HepG2 (cell line): ENCODE results near the gene RAB5B. TPM values are rescaled to one million over a fixed set of nuclear protein-coding genes. Genes with fewer than 3 reads are reported as not detected.
A peak's percentile ranks its signal among the peaks of the same experiment; 100 is the strongest.

Experiments
- BHLHE40 ChIP-seq: IDR thresholded peaks from 2 replicates; pipeline ENCODE4 v1.6.1; 2011; ENCODE audit warnings: low read length, improper control_type of control experiment
- GPN1 ChIP-seq: sonication (generic); formaldehyde crosslinking; IDR thresholded peaks from 2 replicates; pipeline ENCODE4 v1.5.1; 2020; ENCODE audit warnings: missing genetic modification reagents, borderline replicate concordance
- HES4 ChIP-seq: sonication (generic); formaldehyde crosslinking; IDR thresholded peaks from 2 replicates; pipeline ENCODE4 v1.9.0; 2021; ENCODE audit warnings: mild to moderate bottlenecking, missing genetic modification reagents, borderline replicate concordance
- KLF11 ChIP-seq: IDR thresholded peaks from 2 replicates; pipeline ENCODE4 v1.6.1; 2016; ENCODE audit warnings: missing compliant biosample characterization
- NCOA5 ChIP-seq: sonication (generic); formaldehyde crosslinking; IDR thresholded peaks from 2 replicates; pipeline ENCODE4 v1.4.0; 2020; ENCODE audit warnings: missing genetic modification reagents
- NCOR1 ChIP-seq: fragments of 200-600 bp; sonication (generic); IDR thresholded peaks from 2 replicates; pipeline ENCODE4 v1.7.0; 2017; ENCODE audit warnings: antibody characterized with exemption, low read length, borderline replicate concordance
- NR3C1 ChIP-seq: sonication (generic); formaldehyde crosslinking; IDR thresholded peaks from 2 replicates; pipeline ENCODE4 v1.4.0; 2020; ENCODE audit warnings: missing genetic modification reagents
- PAX8 ChIP-seq: sonication (generic); formaldehyde crosslinking; IDR thresholded peaks from 2 replicates; pipeline ENCODE4 v1.8.0; 2022; ENCODE audit warnings: mild to moderate bottlenecking, missing genetic modification reagents, borderline replicate concordance
- PHF21A ChIP-seq: sonication (generic); formaldehyde crosslinking; IDR thresholded peaks from 2 replicates; pipeline ENCODE4 v1.5.0; 2020; ENCODE audit warnings: mild to moderate bottlenecking, missing genetic modification reagents
- POLR2G ChIP-seq: fragments of 200-400 bp; formaldehyde crosslinking; IDR thresholded peaks from 2 replicates; pipeline ENCODE4 v1.6.1; 2018; ENCODE audit warnings: mild to moderate bottlenecking, low read depth, low read length, moderate library complexity
- SNAPC2 ChIP-seq: sonication (generic); formaldehyde crosslinking; IDR thresholded peaks from 2 replicates; pipeline ENCODE4 v1.8.1; 2022; ENCODE audit warnings: mild to moderate bottlenecking, missing genetic modification reagents
- SOX6 ChIP-seq, 2 experiments: fragments of 450-650 bp in 1 of 2; sonication (generic) in 1 of 2; formaldehyde crosslinking in 1 of 2; IDR thresholded peaks; 2 replicates each; pipeline versions ENCODE4 v1.4.0 to v1.6.1; 2017 to 2020; ENCODE audit warnings: antibody characterized with exemption in 1 of 2, mild to moderate bottlenecking in 1 of 2, missing genetic modification reagents in 1 of 2
- SRSF9 ChIP-seq: fragments of 200-400 bp; formaldehyde crosslinking; IDR thresholded peaks from 2 replicates; pipeline ENCODE4 v1.6.1; 2018; ENCODE audit warnings: borderline replicate concordance, mild to moderate bottlenecking, low read depth, low read length; ENCODE audit not compliant: insufficient read depth, poor library complexity, severe bottlenecking
- ZBTB8A ChIP-seq: sonication (generic); formaldehyde crosslinking; IDR thresholded peaks from 2 replicates; pipeline ENCODE4 v1.4.0; 2020; ENCODE audit warnings: mild to moderate bottlenecking, low read depth, missing genetic modification reagents, borderline replicate concordance
- ZFP36L2 ChIP-seq: sonication (generic); formaldehyde crosslinking; IDR thresholded peaks from 2 replicates; pipeline ENCODE4 v1.4.0; 2020; ENCODE audit warnings: missing genetic modification reagents
- ZNF121 ChIP-seq: sonication (generic); formaldehyde crosslinking; IDR thresholded peaks from 2 replicates; pipeline ENCODE4 v1.5.0; 2020; ENCODE audit warnings: mild to moderate bottlenecking, missing genetic modification reagents
- ZNF230 ChIP-seq: sonication (generic); formaldehyde crosslinking; IDR thresholded peaks from 2 replicates; pipeline ENCODE4 v1.4.0; 2020; ENCODE audit warnings: mild to moderate bottlenecking, missing genetic modification reagents
- ZNF367 ChIP-seq: sonication (generic); formaldehyde crosslinking; IDR thresholded peaks from 2 replicates; pipeline ENCODE4 v1.4.0; 2020; ENCODE audit warnings: missing genetic modification reagents, borderline replicate concordance
- ZNF484 ChIP-seq: sonication (generic); formaldehyde crosslinking; IDR thresholded peaks from 2 replicates; pipeline ENCODE4 v1.5.1; 2020; ENCODE audit warnings: mild to moderate bottlenecking, low read depth, missing genetic modification reagents, borderline replicate concordance
- ZNF567 ChIP-seq: sonication (generic); formaldehyde crosslinking; IDR thresholded peaks from 2 replicates; pipeline ENCODE4 v1.8.1; 2023; ENCODE audit warnings: mild to moderate bottlenecking, missing genetic modification reagents, borderline replicate concordance
- ZNF7 ChIP-seq: IDR thresholded peaks from 2 replicates; pipeline ENCODE4 v1.6.1; 2016; ENCODE audit warnings: missing biosample characterization, missing genetic modification reagents
- ZNF777 ChIP-seq: sonication (generic); formaldehyde crosslinking; IDR thresholded peaks from 2 replicates; pipeline ENCODE4 v1.4.0; 2020; ENCODE audit warnings: missing genetic modification reagents
- polyA plus RNA-seq, 8 experiments: library from polyadenylated mRNA; depleted of rRNA in 3 of 8; stranded (reverse) in 7 of 8; unstranded in 1 of 8; fragments of >200 nt; fragmentation: Illumina TruSeq in 4 of 8; extraction: Trizol in 4 of 8; gene quantifications; 2 replicates each; pipeline versions ENCODE4 v1.2.1 to v1.2.3, GENCODE V29; 2011 to 2016; ENCODE audit warnings: low read depth in 4 of 8, missing spikeins in 1 of 8, mixed read lengths in 1 of 8; ENCODE audit not compliant: insufficient read depth in 1 of 8
- total RNA-seq, 5 experiments: library from RNA; depleted of rRNA; stranded (reverse); fragments of >200 nt; fragmentation: Illumina TruSeq; extraction: Trizol; gene quantifications; 2 replicates each; pipeline ENCODE4 v1.2.3, GENCODE V29; 2016; ENCODE audit warnings: low read depth in 1 of 5
- TF ChIP-seq, protein P1 (sequence below): sonication (generic); formaldehyde crosslinking; IDR thresholded peaks from 2 replicates; pipeline ENCODE4 v1.8.0; 2022; ENCODE audit warnings: mild to moderate bottlenecking, missing genetic modification reagents
- TF ChIP-seq, protein P2 (sequence below): sonication (generic); formaldehyde crosslinking; IDR thresholded peaks from 2 replicates; pipeline ENCODE4 v1.5.0; 2020; ENCODE audit warnings: missing genetic modification reagents
- TF ChIP-seq, protein P3 (sequence below): sonication (generic); formaldehyde crosslinking; IDR thresholded peaks from 2 replicates; pipeline ENCODE4 v1.8.0; 2022; ENCODE audit warnings: mild to moderate bottlenecking, missing genetic modification reagents, moderate library complexity
- TF ChIP-seq, protein P4 (sequence below): sonication (generic); formaldehyde crosslinking; IDR thresholded peaks from 2 replicates; pipeline ENCODE4 v1.4.0; 2020; ENCODE audit warnings: missing genetic modification reagents

RAB5B gene
- total and polyA plus RNA-seq, 2 of the 13 experiments (the other 11 are each of a cell fraction or from before 2014, with no cell fraction given) = 26.0 to 68.3 TPM

DNA sequence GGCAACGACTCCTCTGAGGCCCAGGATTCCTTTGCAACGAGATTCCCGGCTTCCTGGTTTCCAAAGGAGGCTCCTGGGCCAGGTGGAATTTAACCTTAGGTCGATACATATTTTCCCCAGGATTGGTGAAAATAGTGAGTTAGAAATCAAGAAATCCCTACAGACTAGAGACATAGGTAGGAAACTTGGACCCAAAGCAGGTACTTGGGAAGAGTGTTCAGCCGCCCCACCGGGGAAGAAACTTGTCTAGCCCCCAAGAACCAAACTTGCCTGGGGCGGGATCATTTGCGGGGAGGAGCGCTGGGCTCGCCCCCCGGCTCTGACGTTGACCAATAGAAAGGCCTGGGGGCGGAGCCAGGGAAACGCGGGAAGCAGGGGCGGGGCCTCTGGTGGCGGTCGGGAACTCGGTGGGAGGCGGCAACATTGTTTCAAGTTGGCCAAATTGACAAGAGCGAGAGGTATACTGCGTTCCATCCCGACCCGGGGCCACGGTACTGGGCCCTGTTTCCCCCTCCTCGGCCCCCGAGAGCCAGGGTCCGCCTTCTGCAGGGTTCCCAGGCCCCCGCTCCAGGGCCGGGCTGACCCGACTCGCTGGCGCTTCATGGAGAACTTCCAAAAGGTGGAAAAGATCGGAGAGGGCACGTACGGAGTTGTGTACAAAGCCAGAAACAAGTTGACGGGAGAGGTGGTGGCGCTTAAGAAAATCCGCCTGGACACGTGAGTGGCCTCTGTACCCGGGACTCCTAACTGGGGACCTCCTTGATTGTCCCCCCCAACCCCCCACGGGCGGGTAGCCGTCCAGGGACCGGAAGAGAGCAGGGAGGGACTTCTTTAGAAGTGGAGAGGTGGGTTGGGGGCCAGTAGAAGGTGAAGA lies 7.2 kb upstream of the RAB5B start, which contains the start of gene CDK2 (continued):
- TF ChIP-seq ZNF367 (CRISPR knock-in tag) (no peak), ZNF230 (CRISPR knock-in tag) (peak; percentile 73; the same call in 1 of the 2 replicates), HES4 (CRISPR knock-in tag) (no peak), ZNF777 (no peak), ZNF567 (no peak), BHLHE40 (no peak), SNAPC2 (CRISPR knock-in tag) (no peak; the same call in 1 of the 2 replicates), KLF11 (CRISPR knock-in tag) (0 out of 2 replicates have a peak, but pooled peaks have one; percentile 11), SRSF9 (no peak), ZFP36L2 (CRISPR knock-in tag) (no peak), PHF21A (CRISPR knock-in tag) (peak; percentile 31; the same call in 1 of the 2 replicates), ZNF7 (CRISPR knock-in tag) (no peak), POLR2G (peak; percentile 72; the same call in 1 of the 2 replicates), ZNF121 (CRISPR knock-in tag) (no peak), PAX8 (CRISPR knock-in tag) (0 out of 2 replicates have a peak, but pooled peaks have one; percentile 33), NCOA5 (CRISPR knock-in tag) (no peak), GPN1 (CRISPR knock-in tag) (no peak), NCOR1 (no peak; the same call in 1 of the 2 replicates), SOX6 (IDR thresholded peaks at IDR 0.05) (no peak), SOX6 (CRISPR knock-in tag; IDR thresholded peaks at IDR 0.05) (peak; percentile 33; the same call in 1 of the 2 replicates), ZNF484 (CRISPR knock-in tag) (no peak), ZBTB8A (CRISPR knock-in tag) (no peak), NR3C1 (CRISPR knock-in tag) (no peak)
- TF ChIP-seq, protein P1, sequence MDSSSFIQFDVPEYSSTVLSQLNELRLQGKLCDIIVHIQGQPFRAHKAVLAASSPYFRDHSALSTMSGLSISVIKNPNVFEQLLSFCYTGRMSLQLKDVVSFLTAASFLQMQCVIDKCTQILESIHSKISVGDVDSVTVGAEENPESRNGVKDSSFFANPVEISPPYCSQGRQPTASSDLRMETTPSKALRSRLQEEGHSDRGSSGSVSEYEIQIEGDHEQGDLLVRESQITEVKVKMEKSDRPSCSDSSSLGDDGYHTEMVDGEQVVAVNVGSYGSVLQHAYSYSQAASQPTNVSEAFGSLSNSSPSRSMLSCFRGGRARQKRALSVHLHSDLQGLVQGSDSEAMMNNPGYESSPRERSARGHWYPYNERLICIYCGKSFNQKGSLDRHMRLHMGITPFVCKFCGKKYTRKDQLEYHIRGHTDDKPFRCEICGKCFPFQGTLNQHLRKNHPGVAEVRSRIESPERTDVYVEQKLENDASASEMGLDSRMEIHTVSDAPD (CRISPR knock-in tag) = no peak
- TF ChIP-seq, protein P2, sequence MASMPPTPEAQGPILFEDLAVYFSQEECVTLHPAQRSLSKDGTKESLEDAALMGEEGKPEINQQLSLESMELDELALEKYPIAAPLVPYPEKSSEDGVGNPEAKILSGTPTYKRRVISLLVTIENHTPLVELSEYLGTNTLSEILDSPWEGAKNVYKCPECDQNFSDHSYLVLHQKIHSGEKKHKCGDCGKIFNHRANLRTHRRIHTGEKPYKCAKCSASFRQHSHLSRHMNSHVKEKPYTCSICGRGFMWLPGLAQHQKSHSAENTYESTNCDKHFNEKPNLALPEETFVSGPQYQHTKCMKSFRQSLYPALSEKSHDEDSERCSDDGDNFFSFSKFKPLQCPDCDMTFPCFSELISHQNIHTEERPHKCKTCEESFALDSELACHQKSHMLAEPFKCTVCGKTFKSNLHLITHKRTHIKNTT (CRISPR knock-in tag) = no peak
- TF ChIP-seq, protein P3, sequence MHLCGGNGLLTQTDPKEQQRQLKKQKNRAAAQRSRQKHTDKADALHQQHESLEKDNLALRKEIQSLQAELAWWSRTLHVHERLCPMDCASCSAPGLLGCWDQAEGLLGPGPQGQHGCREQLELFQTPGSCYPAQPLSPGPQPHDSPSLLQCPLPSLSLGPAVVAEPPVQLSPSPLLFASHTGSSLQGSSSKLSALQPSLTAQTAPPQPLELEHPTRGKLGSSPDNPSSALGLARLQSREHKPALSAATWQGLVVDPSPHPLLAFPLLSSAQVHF (CRISPR knock-in tag) = no peak
- TF ChIP-seq, protein P4, sequence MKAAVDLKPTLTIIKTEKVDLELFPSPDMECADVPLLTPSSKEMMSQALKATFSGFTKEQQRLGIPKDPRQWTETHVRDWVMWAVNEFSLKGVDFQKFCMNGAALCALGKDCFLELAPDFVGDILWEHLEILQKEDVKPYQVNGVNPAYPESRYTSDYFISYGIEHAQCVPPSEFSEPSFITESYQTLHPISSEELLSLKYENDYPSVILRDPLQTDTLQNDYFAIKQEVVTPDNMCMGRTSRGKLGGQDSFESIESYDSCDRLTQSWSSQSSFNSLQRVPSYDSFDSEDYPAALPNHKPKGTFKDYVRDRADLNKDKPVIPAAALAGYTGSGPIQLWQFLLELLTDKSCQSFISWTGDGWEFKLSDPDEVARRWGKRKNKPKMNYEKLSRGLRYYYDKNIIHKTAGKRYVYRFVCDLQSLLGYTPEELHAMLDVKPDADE = no peak
